SIG-M5 (cell line): ENCODE measurements around the gene TIAM2.
"Not testable (repeated sequence)": the region's sequence is repeated elsewhere in the genome, so short reads cannot be mapped to it uniquely, and the experiment has no call there.

ENCODE experiments used
- DNase-seq: peaks from one replicate; lab custom pipeline; 2025; lab: John Stamatoyannopoulos, UW

TIAM2 gene

DNA sequence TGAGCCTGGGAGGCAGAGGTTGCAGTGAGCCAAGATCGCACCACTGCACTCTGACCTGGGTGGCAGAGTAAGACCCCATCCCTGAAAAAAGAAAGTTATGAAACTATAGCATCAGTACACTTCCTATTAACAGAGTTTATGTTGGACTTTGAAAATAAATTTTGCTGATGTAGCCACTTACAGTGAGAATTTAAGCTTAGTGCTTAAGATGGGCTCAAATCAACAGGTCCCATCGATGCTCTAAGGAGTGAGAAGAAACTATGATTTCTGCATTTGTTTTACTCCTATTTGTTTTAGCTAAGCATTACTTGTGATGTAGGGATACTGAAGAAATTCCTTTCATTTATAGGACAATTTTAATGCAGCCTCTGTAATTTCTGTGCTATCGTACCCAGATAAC lies 175.4 kb downstream of the TIAM2 start:
- DNase-seq = no peak

DNA sequence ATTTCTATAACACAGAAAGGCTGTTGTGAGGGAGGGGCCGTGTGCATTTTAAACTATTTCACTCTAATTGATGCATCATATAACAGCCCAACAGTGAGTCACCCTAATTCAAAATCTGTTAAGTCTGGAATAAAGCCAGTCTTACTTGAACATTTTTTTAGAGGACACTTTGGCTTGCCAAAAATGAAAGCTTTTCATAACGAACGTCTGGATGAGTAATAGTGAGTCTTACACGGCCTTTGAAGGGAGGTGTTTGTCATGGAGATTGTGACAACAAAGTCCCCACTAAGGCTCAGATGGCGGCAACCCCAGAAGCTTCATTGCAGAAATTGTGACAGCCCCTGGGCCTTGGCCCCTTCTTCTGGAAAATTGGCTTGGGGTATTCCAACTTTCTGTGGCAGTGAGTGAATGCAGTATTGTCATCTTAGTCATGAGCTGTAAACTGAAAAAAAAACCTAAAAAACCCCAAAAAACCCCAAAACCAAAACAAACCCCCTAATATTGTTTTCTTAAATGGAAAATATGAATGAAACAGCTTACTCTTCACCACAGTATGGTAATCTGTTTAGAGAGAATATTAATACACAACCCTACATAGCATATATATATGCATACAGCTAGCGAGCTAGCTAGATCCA lies 176.1 kb downstream of the TIAM2 start:
- no peak for DNase-seq

DNA sequence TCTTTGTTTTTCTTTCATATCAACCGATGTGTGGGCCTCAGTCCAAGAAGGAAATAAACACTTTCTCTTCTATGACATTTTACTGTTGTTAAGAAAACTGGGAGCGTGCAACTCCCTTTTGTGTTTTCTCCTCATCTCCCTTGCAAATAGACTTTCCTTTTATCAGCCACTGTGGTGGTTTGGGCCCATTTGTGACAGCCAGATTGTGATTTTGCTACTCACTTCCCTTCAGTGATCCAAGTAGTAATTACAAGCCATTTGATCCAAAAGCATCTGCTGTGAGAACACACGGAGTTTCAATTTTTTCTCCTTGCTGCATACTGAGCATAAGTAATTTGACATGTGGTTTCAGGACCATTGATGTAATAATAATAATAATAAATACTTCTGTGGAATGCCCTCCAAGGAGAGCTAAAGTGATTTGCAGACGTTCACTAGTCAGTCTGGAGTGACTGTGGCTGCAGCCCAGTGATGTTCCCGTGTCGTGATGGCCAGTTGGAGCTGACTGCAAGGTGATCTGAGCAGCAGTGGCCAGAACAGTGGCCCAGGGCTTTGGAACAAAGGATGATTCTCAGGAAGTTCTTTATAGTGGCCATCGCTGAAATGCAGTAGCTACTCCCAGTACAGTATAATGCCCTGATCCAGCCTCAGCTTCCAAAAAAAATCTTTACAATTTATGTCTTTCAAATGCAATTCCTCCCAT lies 176.8 kb downstream of the TIAM2 start:
- DNase-seq = no peak

DNA sequence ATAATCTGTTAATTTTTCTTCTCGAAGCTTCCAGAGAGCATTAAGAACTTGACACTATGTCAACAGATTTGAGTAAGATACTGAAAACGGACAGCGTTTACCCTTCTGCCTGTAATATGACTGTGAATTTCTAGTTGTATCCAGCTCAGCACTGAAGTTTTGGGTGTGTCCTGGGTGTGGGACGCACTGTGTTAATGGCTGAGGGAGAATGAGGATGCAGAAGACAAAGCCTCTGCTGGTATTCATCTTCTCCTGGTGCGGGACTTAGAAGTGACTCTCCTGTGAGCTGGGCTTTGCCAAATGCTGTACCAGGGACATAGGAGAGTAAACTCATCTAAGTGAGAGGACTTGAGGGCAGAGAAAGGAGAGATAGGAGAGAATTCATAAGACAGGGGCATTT lies 178.4 kb downstream of the TIAM2 start:
- DNase-seq = no peak

DNA sequence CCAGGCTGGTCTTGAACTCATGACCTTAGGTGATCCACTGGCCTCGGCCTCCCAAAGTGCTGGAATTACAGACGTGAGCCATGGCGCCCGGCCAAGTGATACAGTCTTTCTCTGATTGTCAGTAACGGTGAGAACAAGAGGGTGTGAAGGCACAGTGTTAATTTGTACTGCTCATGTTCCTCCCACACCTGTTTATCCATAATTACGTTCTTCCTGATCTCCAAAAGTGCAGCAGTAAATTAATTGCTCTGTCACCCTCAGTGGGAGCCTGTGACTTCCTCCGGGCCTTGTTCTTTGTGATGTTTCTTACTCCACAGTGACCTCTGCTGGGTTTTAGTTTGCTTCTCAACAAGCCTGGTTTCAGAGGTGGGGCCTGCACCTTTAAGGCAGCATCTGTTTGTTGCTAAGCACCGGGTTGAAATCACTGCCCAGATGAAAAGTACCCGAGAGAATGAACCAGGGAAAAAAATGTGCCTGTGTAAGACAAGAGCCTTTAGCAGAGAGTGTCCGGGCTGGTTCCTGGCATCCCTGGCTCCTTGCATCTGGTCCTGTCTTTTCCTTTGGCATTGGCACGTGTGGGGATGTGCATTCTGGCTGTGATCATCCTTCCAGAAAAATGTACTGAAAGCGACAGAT lies 179.6 kb downstream of the TIAM2 start:
- DNase-seq = no peak

DNA sequence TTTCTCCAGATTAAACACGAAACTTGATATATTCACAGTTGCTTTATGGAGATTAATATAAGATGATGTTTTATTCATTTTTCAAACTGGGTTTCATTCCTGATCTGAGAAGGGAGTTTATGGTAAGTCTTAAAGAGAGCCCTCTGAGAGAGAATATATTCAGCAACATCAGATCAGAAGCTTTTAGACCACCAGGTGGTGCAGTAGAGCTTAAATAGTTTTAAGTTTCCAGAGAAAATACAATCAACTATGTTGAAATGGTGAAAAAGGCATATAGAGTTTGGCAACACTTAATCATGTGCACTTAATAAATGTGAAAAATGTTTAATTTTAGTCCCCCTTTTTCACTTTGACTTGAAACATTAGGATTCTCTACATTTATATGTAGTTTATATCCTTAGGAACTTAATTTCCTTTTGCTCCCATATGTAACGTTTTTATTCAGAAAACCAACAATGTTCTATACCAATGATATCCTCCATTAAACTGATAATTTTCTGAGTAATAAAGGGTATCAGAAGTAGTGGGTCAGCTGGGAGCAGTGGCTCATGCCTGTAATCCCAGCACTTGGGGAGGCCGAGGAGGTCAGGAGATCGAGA lies 182.3 kb downstream of the TIAM2 start:
- no peak for DNase-seq

DNA sequence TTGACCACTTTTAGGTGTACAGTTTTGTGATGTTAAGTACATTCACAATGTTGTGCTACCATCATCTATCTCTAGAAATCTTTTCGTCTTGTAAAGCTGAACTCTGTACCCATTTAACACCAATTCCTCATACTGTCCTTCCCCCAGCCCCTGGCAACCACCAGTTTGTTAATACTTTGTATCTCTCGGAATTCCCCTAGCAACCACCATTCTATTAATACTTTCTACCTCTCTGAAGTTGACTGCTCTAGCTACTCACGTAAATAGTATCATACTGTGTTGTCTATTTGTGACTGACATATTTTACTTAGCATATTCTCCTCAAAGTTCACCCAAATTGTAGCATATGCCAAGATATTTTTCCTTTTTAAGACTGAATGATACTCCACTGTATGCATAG lies 186.4 kb downstream of the TIAM2 start:
- no peak for DNase-seq

DNA sequence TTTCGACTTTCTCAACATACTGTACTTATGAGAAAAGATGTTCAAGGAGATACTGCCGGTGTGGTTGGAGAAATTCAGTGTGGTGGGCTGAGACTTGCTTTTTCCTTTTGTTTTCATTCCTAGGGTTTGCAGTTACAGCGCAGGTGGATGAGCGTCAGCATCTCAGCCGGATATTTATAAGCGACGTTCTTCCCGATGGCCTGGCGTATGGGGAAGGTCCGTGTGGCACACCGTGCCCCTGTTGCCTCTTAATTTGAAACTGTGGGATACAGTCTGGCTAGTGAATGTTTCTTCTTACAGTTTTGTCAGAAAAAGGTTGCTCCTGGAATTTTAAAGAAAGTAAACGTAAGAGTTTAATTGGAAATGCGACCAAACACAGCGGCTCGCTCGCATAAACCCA lies 187.0 kb downstream of the TIAM2 start:
- DNase-seq = no peak

DNA sequence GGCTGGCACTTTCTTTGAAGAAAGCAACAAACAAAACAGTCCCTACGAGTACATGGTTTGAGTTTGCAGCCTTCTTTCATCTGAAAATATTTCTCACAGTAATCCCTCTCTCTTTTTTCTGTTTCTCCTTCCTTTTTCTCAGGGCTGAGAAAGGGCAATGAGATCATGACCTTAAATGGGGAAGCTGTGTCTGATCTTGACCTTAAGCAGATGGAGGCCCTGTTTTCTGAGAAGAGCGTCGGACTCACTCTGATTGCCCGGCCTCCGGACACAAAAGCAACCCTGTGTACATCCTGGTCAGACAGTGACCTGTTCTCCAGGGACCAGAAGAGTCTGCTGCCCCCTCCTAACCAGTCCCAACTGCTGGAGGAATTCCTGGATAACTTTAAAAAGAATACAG lies 188.0 kb downstream of the TIAM2 start:
- DNase-seq = no peak

DNA sequence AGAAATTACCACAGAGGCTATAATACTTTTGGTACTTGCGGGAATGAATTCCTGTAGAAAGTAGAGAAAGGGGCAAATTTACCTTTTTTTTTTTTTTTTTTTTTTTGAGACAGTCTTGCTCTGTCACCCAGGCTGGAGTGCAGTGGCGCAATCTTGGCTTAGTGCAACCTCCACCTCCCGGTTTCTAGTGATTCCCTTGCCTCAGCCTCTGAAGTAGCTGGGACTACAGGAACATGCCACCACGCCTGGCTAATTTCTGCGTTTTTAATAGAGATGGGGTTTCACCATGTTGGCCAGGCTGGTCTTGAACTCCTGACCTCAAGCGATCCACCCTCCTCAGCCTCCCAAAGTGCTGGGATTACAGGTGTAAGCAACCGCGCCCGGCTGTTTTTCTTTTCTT lies 189.9 kb downstream of the TIAM2 start:
- DNase-seq = not testable (repeated sequence)

DNA sequence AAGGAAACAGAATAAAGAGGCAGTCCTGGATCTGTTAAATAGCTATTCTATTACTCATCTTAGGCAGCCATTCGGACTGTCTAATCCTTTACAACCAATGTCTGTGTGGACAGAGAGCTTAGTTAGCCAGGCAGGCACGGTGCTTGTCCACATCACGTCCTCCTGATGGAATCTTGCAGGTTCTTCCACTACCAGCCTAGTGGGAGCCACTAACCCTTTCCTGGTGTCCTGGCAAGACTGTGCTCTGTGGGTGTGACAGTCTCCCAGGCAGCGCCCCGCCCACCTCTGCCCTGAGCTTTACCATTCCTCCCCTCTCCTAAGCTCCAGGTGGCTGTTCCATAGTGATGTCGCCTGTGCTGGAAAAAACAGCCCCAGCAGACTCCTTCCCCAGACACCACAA lies 190.4 kb downstream of the TIAM2 start:
- DNase-seq = no peak

DNA sequence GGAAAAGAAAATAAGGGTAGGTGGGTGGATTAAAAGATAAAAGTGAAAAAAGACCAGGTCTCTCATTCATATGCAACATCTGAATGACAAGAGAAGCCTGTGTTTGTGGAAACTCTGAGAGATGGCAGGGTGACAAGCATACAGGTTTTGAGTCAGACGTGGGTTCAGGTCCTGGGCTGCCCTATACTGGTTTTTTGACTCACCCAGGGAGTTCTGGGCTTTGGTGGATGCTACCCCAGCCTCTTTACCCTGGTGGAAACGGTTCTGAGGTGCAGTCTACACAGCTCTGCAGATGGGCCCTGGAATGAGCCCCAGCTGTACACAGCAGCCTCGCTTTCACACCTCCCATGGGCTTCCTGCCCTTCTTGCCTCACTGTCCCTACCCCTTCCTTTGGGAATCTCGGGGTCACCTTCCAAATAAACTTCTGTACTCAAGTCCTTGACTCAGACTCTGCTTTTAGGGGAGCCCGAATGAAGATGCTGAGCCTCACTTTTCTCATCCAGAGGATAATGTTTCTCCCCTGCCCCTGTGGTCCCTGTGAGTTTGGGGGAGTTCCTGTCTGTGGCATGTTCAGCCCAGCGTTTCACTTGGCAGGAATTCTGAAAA lies 191.0 kb downstream of the TIAM2 start:
- no peak for DNase-seq

DNA sequence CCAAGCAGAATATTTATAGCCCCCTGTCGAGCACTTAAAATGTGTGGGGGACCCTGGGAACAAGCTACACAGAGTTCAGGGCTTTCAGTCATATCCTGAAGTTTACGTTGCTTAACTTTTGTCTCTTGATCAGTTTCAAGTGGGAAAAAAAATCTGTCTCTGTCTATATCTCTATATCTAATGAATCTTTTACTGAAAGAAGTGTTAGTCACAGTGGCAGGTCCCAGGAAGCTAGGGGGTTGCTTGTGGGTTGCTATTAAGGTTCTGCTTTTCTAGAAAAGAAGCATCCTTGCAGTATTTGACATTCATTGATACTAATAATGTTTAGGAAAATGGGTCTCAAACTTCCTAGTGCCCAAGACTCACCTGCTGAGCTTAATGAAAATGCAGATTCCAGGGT lies 192.0 kb downstream of the TIAM2 start:
- DNase-seq = no peak

DNA sequence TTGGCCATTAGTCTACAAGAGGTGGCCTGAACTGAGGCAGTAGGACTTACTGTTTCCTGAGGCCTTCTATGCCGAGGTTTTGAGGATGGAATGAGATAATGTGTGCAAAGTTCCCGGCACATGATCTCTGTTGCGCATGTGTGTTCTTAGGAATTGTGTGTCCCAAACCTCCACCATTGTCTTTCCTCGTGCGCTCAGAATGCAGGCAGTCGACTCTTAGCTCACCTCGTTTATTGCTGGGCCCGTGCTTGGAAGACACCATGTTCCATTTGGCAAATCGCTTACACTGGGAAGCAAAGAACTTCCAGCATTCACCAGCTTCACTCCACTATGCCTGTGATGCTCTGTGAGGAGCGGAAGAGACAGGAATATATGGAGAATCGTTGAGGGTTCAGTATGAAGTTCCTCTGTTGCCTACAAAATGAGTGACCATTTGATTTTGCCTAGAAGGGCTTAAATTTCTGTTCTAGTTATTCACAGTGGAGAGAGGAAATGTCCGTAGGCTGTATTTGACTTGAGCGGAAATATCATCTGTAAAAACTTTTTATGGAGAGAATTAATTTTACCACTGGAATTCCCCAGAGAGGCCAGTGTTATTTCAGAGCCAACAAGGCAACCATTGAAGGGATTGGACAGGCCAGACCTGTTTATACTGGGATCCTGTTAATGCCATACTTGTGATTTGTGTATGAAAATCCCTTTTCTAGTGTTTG lies 193.0 kb downstream of the TIAM2 start:
- DNase-seq = no peak

DNA sequence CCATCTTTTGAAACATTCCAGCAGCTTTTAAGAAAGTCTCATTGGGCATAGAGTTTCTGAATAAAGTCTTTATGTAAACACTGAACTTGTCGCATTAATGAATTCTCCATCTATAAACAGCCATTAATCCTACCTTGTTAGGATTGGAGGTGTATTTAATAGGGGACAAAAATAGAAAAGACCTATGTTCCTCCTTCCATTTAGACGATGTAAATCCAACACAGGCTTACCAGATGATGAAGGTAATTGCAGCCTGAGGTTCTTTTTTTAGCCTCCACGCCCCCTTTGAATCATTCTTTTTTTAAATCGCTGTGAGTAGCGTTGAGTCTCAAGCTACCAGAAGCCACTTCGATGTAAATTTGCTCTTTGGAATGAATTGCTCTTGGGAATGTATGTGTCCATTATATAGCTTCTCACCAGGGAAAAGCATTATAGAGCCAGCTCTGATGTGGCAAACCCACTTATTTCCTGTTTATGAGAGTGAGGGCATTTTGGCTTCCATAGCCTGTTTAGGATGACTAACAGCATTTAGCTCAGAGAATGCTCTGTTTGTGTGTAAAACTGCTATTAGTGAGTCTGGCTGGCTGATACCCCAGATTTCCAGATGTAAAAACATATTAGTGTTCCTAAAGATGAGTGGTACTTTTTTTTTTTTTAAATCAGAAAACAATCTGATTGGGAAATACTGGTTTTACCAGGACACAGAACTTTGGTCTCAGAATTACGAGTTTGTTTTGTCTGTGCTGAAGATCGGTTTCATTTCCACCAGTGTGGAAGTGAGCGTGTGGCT lies 193.8 kb downstream of the TIAM2 start:
- no peak for DNase-seq

DNA sequence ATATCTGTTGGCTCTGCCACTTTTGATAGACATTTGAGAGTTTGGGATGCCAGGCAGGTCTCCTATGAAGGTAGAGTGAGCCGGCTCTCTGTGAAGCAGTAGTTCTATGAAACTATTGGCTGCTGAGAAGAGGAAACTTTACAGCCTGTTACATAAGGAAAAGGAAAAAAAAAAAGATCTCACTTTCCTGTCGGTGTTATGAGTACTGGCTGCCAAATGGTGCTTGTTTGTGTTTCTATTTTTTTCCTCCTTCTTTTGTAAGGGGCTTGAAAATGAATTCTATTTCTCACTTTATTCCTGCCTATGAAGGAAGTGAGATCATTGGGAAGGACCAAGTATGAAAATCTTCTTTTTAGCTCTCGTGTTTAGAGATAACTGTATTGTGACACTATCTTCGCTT lies 195.6 kb downstream of the TIAM2 start:
- no peak for DNase-seq

DNA sequence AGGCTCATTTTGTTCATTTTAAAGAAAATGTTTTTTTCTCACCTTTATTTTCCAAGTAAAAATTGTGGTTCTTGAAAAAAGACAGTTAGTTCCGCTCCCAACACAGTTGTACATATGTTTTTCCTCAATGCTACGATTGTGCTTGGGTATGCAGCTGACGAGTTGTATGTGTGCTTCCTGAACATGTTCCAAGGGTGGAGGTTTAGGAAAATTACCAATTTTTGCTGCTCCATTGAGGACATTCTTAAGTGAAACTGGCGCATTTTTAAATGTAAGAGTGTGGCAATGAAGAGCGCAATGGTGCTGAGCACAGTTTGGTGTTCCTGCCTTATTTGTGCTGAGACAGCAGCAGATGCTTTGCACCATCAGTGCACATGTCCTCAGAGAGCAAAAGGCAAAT lies 198.4 kb downstream of the TIAM2 start:
- no peak for DNase-seq

DNA sequence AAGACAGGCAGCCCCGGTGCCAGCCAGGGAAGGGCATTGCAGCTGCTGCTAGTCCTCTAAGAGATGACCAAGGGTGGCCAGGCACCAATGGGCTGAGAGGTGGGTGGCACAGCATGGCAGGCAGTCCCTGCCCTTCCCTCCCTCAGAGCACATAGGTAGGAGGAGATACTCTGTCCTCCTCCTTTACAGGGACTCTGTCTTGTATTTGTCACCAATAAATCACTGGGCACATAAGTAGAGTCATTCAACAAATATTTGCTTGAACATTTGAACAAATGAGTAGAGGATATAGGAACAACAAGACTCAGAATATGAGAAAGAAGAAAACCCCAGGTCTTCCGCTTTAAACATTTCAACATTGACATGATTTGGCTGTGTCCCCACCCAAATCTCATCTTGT lies 199.3 kb downstream of the TIAM2 start:
- DNase-seq = no peak

DNA sequence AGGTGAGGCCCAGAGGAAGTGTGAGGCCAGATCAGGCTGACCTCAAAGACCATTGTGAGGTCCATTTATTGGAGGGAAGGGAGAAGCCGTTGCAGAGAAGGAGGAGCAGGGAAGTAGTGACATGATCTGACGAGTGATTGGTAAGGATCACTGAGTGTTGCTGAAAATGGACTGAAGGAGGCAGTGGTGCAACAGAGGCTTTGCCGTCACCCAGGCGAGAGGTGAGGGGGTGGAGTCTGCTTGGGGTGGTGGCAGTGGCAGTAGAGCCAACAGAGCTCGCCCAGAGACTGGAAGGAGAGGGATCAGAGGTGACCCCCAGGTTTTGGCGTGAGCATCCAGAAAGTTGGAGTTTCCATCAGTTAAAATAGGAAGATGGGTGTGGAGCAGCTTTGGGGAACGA lies 200.8 kb downstream of the TIAM2 start:
- no peak for DNase-seq

DNA sequence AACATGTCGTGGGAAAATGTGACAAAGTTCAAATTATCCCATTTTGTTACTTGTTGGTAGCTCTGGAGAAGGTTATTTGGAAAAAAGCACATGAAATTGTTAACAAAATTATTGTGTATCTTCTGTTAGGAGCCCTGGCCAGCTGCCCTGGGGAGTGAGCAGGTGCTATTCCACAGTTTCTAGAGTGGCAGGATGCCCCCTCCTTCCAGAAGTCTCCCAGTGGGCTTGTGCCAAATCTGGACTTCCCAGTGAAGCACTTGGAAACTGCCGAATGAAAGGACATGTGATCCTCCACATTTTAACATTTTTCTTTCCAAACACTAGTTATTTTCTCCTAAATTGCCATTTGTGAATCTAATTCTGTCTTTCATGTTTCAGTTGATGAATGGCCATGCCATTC lies 201.8 kb downstream of the TIAM2 start:
- no peak for DNase-seq

DNA sequence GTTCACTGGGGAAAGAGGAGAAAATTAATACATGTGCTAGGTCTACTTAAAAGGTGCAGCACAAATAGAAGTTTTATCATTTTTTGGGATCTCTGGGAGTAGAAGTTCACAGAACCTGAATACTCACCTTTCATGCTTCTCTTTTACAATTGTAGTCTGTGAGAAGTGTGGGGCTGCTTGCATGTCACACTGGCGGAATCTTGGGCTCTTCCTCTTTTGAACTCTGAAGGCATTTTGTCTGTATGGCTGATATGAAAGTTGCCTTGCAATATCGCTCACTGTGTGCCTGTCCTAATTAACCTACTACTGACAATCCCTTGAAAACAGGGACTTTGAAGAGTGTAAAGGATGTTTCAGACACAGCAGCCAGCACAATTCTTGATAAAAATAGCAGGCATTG lies 202.8 kb downstream of the TIAM2 start:
- no peak for DNase-seq
